ENCODE measurements around the gene KBTBD3. TPM values are rescaled to one million over a fixed set of nuclear protein-coding genes. Genes with fewer than 3 reads are reported as not detected.

Gene KBTBD3
- total RNA-seq, result 1 to 10 TPM; 1.2 to 9.6 (median 6.2) TPM

GRCh38 chr11:106076919-106077608 lies at the start of gene KBTBD3:
TSS of gene KBTBD3 (minus strand) at chr11:106077347. CDS start at chr11:106059097, 18,250 bp downstream.
- H3K27ac ChIP-seq, result peak within 1 kb of the TSS; percentile 93 to 99 (median 96)
- H3K27me3 ChIP-seq, result no peaks in the 10 kb centered on the region
- H3K4me1 ChIP-seq, result peaks cover 35 to 47% (median 39%) of the 10 kb centered on the region in 4 donors
- WGBS, 2 donors, result 0 to 1% methylated on average over 4 to 36 of the region's 37 CpGs
- H3K4me3 ChIP-seq, result peak within 1 kb of the TSS; percentile 66 to 81 (median 80)
- H3K9me3 ChIP-seq, result no peaks in the 10 kb centered on the region
- peaks cover 0 to 17% (median 5%) of the 10 kb centered on the region in 4 donors for H3K36me3 ChIP-seq
- peak; percentile 98 to 100 for ATAC-seq (ENCODE audit: low FRiP score in 2 of 2)
- DNase-seq, result peak; percentile 81 to 99
- TF ChIP-seq POLR2A (IDR thresholded peaks at IDR 0.05) (peak in 3 of 4 donors; percentile 74 to 94 (median 89)), CTCF (IDR thresholded peaks at IDR 0.05) (peak in 3 of 6 experiments; percentile 12 to 43 (median 40)), POLR2AphosphoS5 (IDR thresholded peaks at IDR 0.05) (peak in 1 of 2 donors; percentile 85), EP300 (IDR thresholded peaks at IDR 0.05) (peak in 1 of 4 donors; percentile 53)

DNA sequence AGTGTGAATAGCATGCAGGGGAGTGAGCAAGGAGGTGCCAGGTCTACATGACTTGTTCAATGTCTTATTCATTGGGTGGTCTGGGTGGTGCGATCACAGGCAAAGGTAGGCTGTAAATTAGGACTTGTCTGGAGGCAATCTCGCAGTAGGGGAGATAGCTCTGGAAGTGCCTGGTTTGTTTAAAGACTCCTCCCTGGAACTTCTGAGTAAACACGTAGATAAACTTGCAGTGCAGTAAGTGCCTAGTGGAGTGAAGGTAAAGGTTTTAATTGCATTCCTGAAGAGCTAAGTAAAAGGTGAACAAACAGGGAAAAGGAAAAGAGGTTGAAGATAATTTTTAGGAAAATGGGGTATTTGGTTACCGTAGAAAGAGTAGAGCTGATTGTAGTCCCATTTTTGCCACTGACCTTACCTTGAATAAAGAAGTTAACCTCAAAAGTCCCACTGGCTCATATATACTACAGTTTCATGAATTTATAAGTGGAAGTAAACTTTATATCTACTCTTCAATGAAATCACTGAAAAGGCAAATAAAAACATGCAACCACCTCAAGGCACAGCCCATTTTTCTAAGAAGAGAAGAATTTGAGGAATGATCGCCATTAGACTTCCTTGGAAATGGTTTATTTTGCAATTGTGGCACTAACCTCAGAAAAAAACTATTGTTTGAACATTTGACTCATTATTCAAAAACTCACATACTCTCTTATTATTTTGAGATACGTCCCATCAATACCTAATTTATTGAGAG lies 44.6 kb upstream of the KBTBD3 start:
- TF ChIP-seq POLR2AphosphoS5 (IDR thresholded peaks at IDR 0.05), result no peak
- no peak for TF ChIP-seq POLR2A (IDR thresholded peaks at IDR 0.05)
- TF ChIP-seq EP300 (IDR thresholded peaks at IDR 0.05), result no peak
- no peak for TF ChIP-seq CTCF (IDR thresholded peaks at IDR 0.05)
- Histone ChIP-seq H3K27me3 (no peaks in the 10 kb centered on the region), H3K4me3 (no peak overlapping the region), H3K4me1 (no peaks in the 10 kb centered on the region), H3K36me3 (no peaks in the 10 kb centered on the region), H3K9me3 (no peaks in the 10 kb centered on the region), H3K27ac (no peak overlapping the region)
- 74 to 76% methylated on average over 6 of the region's 6 CpGs for WGBS, 2 donors
- ATAC-seq (ENCODE audit: low FRiP score in 2 of 2) (no peak), DNase-seq (no peak)

DNA sequence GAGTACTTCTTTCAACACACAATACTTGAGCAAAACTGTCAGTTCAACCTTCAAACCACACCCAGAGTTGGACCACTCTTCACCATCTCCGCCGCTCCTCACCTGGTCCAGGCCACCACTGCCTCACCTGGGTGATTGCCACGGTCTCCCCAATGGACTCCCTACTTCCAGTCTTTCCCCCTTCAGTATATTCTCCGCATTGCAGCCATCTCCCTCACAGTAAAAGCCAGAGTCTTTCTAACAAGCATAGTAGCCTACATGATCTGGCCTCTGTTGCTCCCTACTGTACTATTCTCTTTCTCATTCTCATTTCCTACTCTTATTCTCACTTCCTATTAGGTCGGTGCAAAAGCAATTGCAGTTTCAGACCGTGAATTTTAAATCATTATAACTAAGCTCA lies 28.8 kb upstream of the KBTBD3 start:
- no peak for TF ChIP-seq POLR2A (IDR thresholded peaks at IDR 0.05)
- TF ChIP-seq CTCF (IDR thresholded peaks at IDR 0.05), result no peak
- no peak for TF ChIP-seq EP300 (IDR thresholded peaks at IDR 0.05)
- Histone ChIP-seq H3K27ac (no peak overlapping the region), H3K36me3 (no peaks in the 10 kb centered on the region), H3K4me3 (no peak overlapping the region), H3K9me3 (no peaks in the 10 kb centered on the region), H3K27me3 (no peaks in the 10 kb centered on the region), H3K4me1 (no peaks in the 10 kb centered on the region)
- WGBS, 2 donors, result 86 to 91% methylated on average over 6 of the region's 6 CpGs
- ATAC-seq (ENCODE audit: low FRiP score in 2 of 2) (peak in 1 of 2 donors; percentile 30), DNase-seq (no peak)

- H3K9me3 ChIP-seq, result no peaks in the 10 kb centered on the region
- H3K27ac ChIP-seq, result no peak overlapping the region
- H3K4me3 ChIP-seq, result no peak overlapping the region
- no peaks in the 10 kb centered on the region for H3K4me1 ChIP-seq
- DNase-seq (no peak), ATAC-seq (ENCODE audit: low FRiP score in 2 of 2) (no peak)
- peaks cover 0 to 17% (median 12%) of the 10 kb centered on the region in 4 donors for H3K36me3 ChIP-seq
- no peak for TF ChIP-seq POLR2AphosphoS5 (IDR thresholded peaks at IDR 0.05)
- TF ChIP-seq CTCF (IDR thresholded peaks at IDR 0.05), result no peak
- no peak for TF ChIP-seq EP300 (IDR thresholded peaks at IDR 0.05)
- TF ChIP-seq POLR2A (IDR thresholded peaks at IDR 0.05), result no peak
- WGBS, 2 donors, result 92 to 94% methylated on average over 1 of the region's 1 CpG
- H3K27me3 ChIP-seq, result no peaks in the 10 kb centered on the region
Observed at GRCh38 chr11:106101819-106102218, 24.7 kb upstream of the KBTBD3 start.
